Activated CD4-positive, alpha-beta T cell treated with anti-CD3 and anti-CD28 coated beads, Interleukin-2, amount 50 U/mL, for 4 hours (primary cell): ENCODE data around the gene HDAC4.

ENCODE experiments used
- DNase-seq, 2 experiments: peaks; one replicate each; pipeline ENCODE4 v3.0.0-alpha.2; 2020

Gene HDAC4

GRCh38 chr2:239249048-239249447 is 151.8 kb downstream of the HDAC4 start:
- no peak for DNase-seq

- DNase-seq, result peak; percentile 34 to 48
Measured at GRCh38 chr2:239247401-239248245, 153.2 kb downstream of the HDAC4 start.

- no peak for DNase-seq
Measured at GRCh38 chr2:239246723-239247122, 154.1 kb downstream of the HDAC4 start.

- no peak for DNase-seq
Measured at GRCh38 chr2:239245872-239246721, 154.7 kb downstream of the HDAC4 start.

- no peak for DNase-seq
Measured at GRCh38 chr2:239245107-239245506, 155.7 kb downstream of the HDAC4 start.

- no peak for DNase-seq
Measured at GRCh38 chr2:239244625-239245024, 156.2 kb downstream of the HDAC4 start.

- DNase-seq, result no peak
Measured at GRCh38 chr2:239241431-239241960, 159.3 kb downstream of the HDAC4 start.

- DNase-seq, result no peak
Measured at GRCh38 chr2:239240414-239240881, 160.4 kb downstream of the HDAC4 start.

- DNase-seq, result no peak
Measured at GRCh38 chr2:239239607-239240413, 161.0 kb downstream of the HDAC4 start.

- no peak for DNase-seq
Measured at GRCh38 chr2:239238839-239239606, 161.8 kb downstream of the HDAC4 start.

- no peak for DNase-seq
Measured at GRCh38 chr2:239238381-239238780, 162.4 kb downstream of the HDAC4 start.

- no peak for DNase-seq
Measured at GRCh38 chr2:239236808-239237205, 164.0 kb downstream of the HDAC4 start.

- DNase-seq, result no peak
Measured at GRCh38 chr2:239236043-239236807, 164.6 kb downstream of the HDAC4 start.

GRCh38 chr2:239235311-239235710 is 165.5 kb downstream of the HDAC4 start:
- DNase-seq, result no peak

- no peak for DNase-seq
Measured at GRCh38 chr2:239234191-239235175, 166.3 kb downstream of the HDAC4 start.

- no peak for DNase-seq
Measured at GRCh38 chr2:239233576-239233975, 167.2 kb downstream of the HDAC4 start.

- no peak for DNase-seq
Measured at GRCh38 chr2:239232195-239232578, 168.6 kb downstream of the HDAC4 start.

- no peak for DNase-seq
Measured at GRCh38 chr2:239231231-239232194, 169.3 kb downstream of the HDAC4 start.
